K562 (cell line): ENCODE results near the gene PNPLA7. TPM values are rescaled to one million over a fixed set of nuclear protein-coding genes. Genes with fewer than 3 reads are reported as not detected.
A peak's percentile ranks its signal among the peaks of the same experiment; 100 is the strongest.

Experiments
- CSDE1 ChIP-seq, 2 experiments: fragments of 450-650 bp; IDR thresholded peaks; 2 replicates each; pipeline ENCODE4 v1.6.1; 2016; ENCODE audit warnings: mild to moderate bottlenecking in 1 of 2
- HSF4 ChIP-seq: fragments of 250-450 bp; sonication (Bioruptor Pico); IDR thresholded peaks from 2 replicates; pipeline ENCODE4 v2.1.2; 2022; ENCODE audit warnings: mild to moderate bottlenecking, moderate library complexity, borderline replicate concordance
- KAT2B ChIP-seq: IDR thresholded peaks from one replicate; pipeline ENCODE4 v1.6.1; 2012; ENCODE audit warnings: low read depth, mild to moderate bottlenecking, control low read depth, inconsistent platforms, low read length, moderate library complexity
- ZNF146 ChIP-seq: IDR thresholded peaks from one replicate; pipeline ENCODE4 v1.6.1; 2018; ENCODE audit warnings: missing compliant biosample characterization; ENCODE audit not compliant: unreplicated experiment
- ZNF311 ChIP-seq: fragments of 250-450 bp; sonication (Bioruptor Pico); IDR thresholded peaks from 2 replicates; pipeline ENCODE4 v1.4.0; 2020; ENCODE audit warnings: mild to moderate bottlenecking, moderate library complexity
- ZNF780A ChIP-seq: fragments of 250-450 bp; sonication (Bioruptor Pico); IDR thresholded peaks from 2 replicates; pipeline ENCODE4 v1.5.0; 2021; ENCODE audit warnings: mild to moderate bottlenecking
- polyA plus RNA-seq, 8 experiments: library from polyadenylated mRNA; depleted of rRNA in 4 of 8; stranded (reverse) in 5 of 8; unstranded in 3 of 8; fragments of >200 nt; fragmentation: Nextera tagmentation in 2 of 8; fragmentation: Illumina TruSeq in 1 of 8; extraction: Ambion mirVana in 2 of 8; extraction: Trizol in 1 of 8; gene quantifications; 2 replicates each; pipeline versions ENCODE4 v1.2.1 to v1.2.3, GENCODE V29; 2011 to 2014; ENCODE audit warnings: inconsistent platforms in 1 of 8, missing spikeins in 1 of 8
- total RNA-seq, 7 experiments: library from RNA; depleted of rRNA in 6 of 7; stranded (reverse); fragments of >200 nt in 6 of 7; fragmentation: Illumina TruSeq in 2 of 7; extraction: Trizol in 2 of 7; gene quantifications; 2 replicates each; pipeline versions ENCODE4 v1.2.1 to v1.2.3, GENCODE V29; 2011 to 2021; ENCODE audit warnings: low replicate concordance in 1 of 7
- TF ChIP-seq, protein P1 (sequence below), 2 experiments: IDR thresholded peaks in 1 of 2; conservative IDR thresholded peaks in 1 of 2; 2 replicates each; pipeline ENCODE4 v1.6.1; 2016; ENCODE audit warnings: low read depth in 2 of 2, mild to moderate bottlenecking in 1 of 2, missing compliant biosample characterization in 1 of 2, missing genetic modification characterization in 1 of 2, moderate library complexity in 1 of 2
- TF ChIP-seq, protein P2 (sequence below): sonication (generic); formaldehyde crosslinking; IDR thresholded peaks from 2 replicates; pipeline ENCODE4 v1.8.0; 2022; ENCODE audit warnings: mild to moderate bottlenecking, missing genetic modification reagents
- TF ChIP-seq, protein P3 (sequence below): sonication (generic); formaldehyde crosslinking; IDR thresholded peaks from 2 replicates; pipeline ENCODE4 v1.8.0; 2023; ENCODE audit warnings: missing genetic modification reagents, mild to moderate bottlenecking, borderline replicate concordance
- TF ChIP-seq, protein P4 (sequence below): sonication (generic); formaldehyde crosslinking; IDR thresholded peaks from 2 replicates; pipeline ENCODE4 v1.8.1; 2022; ENCODE audit warnings: missing genetic modification reagents

PNPLA7 gene
- total and polyA plus RNA-seq, 9 of the 15 experiments (the other 6 are each of a cell fraction or from before 2014, with no cell fraction given), result 0.01 to 0.85 (median 0.19) TPM; not detected in 1

DNA sequence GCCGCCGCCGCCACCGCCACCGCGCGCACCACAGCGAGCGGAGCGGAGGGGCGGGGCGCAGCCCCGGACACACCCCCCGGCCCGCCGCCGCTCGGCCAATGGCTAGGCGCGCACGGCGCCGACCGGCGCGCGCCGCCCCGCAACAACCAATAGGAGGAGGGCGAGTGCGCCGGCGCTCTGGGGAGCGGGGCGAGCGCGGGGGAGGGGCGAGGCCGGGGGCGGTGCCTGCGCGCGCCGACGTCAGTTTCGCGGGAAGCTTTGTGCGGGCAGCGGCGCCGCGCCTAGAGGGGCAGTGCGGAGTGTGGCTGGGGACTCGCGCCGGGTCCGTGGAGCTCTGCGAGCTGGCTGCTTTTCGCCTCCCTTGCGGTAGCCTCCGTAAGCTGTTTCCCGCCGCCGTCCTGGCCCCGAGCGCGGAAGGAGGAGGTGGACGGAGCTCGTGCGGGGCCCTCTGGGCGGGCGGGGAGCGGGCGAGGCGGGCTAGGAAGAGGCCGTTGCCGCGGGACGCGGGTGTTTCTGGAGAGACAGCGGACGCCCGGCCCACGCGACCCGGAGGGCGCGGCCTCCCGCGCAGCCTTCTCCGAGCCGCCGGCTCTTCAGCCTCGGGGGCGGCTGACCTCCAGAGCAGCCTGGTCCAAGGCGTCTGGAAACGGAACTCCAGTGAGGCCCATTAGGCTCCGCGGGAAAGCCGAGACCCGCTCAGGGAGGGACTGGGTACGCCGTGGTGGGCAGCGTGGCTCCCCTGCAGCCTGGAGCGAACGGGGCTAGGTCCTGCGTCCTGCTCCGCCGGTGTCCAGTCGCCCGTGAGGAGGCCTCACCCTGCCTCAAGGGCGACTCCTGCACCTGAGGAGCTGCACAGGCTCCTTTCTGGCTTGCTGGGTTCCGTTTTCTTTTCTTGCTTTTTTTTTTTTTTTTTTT is 40.5 kb upstream of the PNPLA7 start, which contains the start of gene ZMYND19 (continued):
- TF ChIP-seq, protein P1, sequence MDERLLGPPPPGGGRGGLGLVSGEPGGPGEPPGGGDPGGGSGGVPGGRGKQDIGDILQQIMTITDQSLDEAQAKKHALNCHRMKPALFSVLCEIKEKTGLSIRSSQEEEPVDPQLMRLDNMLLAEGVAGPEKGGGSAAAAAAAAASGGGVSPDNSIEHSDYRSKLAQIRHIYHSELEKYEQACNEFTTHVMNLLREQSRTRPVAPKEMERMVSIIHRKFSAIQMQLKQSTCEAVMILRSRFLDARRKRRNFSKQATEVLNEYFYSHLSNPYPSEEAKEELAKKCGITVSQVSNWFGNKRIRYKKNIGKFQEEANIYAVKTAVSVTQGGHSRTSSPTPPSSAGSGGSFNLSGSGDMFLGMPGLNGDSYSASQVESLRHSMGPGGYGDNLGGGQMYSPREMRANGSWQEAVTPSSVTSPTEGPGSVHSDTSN (CRISPR knock-in tag; IDR thresholded peaks at IDR 0.05; ENCODE audit: low read depth), result no peak
- TF ChIP-seq, protein P1 (tag; conservative IDR thresholded peaks at IDR 0.05; ENCODE audit: low read depth), result no peak
- TF ChIP-seq KAT2B (no peak), HSF4 (CRISPR knock-in tag) (no peak), ZNF146 (CRISPR knock-in tag) (no peak), ZNF780A (no peak), CSDE1 (IDR thresholded peaks at IDR 0.05) (no peak), ZNF311 (CRISPR knock-in tag) (no peak)
- TF ChIP-seq, protein P2, sequence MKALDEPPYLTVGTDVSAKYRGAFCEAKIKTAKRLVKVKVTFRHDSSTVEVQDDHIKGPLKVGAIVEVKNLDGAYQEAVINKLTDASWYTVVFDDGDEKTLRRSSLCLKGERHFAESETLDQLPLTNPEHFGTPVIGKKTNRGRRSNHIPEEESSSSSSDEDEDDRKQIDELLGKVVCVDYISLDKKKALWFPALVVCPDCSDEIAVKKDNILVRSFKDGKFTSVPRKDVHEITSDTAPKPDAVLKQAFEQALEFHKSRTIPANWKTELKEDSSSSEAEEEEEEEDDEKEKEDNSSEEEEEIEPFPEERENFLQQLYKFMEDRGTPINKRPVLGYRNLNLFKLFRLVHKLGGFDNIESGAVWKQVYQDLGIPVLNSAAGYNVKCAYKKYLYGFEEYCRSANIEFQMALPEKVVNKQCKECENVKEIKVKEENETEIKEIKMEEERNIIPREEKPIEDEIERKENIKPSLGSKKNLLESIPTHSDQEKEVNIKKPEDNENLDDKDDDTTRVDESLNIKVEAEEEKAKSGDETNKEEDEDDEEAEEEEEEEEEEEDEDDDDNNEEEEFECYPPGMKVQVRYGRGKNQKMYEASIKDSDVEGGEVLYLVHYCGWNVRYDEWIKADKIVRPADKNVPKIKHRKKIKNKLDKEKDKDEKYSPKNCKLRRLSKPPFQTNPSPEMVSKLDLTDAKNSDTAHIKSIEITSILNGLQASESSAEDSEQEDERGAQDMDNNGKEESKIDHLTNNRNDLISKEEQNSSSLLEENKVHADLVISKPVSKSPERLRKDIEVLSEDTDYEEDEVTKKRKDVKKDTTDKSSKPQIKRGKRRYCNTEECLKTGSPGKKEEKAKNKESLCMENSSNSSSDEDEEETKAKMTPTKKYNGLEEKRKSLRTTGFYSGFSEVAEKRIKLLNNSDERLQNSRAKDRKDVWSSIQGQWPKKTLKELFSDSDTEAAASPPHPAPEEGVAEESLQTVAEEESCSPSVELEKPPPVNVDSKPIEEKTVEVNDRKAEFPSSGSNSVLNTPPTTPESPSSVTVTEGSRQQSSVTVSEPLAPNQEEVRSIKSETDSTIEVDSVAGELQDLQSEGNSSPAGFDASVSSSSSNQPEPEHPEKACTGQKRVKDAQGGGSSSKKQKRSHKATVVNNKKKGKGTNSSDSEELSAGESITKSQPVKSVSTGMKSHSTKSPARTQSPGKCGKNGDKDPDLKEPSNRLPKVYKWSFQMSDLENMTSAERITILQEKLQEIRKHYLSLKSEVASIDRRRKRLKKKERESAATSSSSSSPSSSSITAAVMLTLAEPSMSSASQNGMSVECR, result peak; percentile 75
- TF ChIP-seq, protein P3, sequence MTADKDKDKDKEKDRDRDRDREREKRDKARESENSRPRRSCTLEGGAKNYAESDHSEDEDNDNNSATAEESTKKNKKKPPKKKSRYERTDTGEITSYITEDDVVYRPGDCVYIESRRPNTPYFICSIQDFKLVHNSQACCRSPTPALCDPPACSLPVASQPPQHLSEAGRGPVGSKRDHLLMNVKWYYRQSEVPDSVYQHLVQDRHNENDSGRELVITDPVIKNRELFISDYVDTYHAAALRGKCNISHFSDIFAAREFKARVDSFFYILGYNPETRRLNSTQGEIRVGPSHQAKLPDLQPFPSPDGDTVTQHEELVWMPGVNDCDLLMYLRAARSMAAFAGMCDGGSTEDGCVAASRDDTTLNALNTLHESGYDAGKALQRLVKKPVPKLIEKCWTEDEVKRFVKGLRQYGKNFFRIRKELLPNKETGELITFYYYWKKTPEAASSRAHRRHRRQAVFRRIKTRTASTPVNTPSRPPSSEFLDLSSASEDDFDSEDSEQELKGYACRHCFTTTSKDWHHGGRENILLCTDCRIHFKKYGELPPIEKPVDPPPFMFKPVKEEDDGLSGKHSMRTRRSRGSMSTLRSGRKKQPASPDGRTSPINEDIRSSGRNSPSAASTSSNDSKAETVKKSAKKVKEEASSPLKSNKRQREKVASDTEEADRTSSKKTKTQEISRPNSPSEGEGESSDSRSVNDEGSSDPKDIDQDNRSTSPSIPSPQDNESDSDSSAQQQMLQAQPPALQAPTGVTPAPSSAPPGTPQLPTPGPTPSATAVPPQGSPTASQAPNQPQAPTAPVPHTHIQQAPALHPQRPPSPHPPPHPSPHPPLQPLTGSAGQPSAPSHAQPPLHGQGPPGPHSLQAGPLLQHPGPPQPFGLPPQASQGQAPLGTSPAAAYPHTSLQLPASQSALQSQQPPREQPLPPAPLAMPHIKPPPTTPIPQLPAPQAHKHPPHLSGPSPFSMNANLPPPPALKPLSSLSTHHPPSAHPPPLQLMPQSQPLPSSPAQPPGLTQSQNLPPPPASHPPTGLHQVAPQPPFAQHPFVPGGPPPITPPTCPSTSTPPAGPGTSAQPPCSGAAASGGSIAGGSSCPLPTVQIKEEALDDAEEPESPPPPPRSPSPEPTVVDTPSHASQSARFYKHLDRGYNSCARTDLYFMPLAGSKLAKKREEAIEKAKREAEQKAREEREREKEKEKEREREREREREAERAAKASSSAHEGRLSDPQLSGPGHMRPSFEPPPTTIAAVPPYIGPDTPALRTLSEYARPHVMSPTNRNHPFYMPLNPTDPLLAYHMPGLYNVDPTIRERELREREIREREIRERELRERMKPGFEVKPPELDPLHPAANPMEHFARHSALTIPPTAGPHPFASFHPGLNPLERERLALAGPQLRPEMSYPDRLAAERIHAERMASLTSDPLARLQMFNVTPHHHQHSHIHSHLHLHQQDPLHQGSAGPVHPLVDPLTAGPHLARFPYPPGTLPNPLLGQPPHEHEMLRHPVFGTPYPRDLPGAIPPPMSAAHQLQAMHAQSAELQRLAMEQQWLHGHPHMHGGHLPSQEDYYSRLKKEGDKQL, result no peak
- TF ChIP-seq, protein P4, sequence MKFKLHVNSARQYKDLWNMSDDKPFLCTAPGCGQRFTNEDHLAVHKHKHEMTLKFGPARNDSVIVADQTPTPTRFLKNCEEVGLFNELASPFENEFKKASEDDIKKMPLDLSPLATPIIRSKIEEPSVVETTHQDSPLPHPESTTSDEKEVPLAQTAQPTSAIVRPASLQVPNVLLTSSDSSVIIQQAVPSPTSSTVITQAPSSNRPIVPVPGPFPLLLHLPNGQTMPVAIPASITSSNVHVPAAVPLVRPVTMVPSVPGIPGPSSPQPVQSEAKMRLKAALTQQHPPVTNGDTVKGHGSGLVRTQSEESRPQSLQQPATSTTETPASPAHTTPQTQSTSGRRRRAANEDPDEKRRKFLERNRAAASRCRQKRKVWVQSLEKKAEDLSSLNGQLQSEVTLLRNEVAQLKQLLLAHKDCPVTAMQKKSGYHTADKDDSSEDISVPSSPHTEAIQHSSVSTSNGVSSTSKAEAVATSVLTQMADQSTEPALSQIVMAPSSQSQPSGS, result peak; percentile 47; the same call in 1 of the 2 replicates
